ENCODE data around the gene IGDCC3.
"Not testable (repeated sequence)": the region's sequence is repeated elsewhere in the genome, so short reads cannot be mapped to it uniquely, and the experiment has no call there.

The IGDCC3 gene

GRCh38 chr15:65370885-65371284, 6.9 kb downstream of the IGDCC3 start:
- DNase-seq (ENCODE audit: low read depth): no peak

DNA sequence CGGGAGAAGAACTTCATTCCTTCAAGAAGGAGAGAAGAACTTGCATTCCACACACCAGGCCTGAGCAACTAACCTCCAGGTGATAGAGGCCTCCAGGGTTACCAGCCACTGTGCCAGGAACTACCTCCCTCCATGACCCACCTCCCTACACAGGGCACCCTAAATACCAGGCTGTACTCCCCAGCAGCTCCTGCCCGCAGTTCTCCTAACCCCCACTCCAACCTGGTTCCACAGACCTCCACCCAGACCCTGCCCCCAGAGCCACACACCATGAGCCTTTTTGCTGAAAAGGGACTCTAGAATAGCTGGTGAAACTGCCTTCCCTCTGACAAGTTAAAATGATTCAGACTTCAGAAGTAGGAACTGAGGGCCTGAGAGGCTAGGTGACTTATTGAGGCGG, 8.2 kb downstream of the IGDCC3 start:
- no peak for DNase-seq (ENCODE audit: low read depth)

DNA sequence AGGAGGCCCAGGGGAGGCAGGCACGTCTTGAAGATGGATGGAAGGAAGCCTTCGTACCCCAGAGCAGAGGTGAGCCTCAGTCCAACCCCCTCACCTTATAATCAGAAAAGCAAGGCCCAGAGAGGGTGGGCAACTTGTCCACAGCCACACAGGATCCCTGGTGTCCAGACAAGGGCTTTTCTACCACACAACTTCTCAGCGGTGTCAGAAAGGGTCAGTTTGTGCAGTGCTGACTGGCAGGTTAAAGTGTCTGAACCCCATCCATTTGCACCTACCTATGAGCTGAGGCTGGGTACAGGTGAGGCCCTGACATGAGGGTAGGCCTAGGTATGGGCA, 8.6 kb downstream of the IGDCC3 start:
- DNase-seq (ENCODE audit: low read depth): no peak

DNA sequence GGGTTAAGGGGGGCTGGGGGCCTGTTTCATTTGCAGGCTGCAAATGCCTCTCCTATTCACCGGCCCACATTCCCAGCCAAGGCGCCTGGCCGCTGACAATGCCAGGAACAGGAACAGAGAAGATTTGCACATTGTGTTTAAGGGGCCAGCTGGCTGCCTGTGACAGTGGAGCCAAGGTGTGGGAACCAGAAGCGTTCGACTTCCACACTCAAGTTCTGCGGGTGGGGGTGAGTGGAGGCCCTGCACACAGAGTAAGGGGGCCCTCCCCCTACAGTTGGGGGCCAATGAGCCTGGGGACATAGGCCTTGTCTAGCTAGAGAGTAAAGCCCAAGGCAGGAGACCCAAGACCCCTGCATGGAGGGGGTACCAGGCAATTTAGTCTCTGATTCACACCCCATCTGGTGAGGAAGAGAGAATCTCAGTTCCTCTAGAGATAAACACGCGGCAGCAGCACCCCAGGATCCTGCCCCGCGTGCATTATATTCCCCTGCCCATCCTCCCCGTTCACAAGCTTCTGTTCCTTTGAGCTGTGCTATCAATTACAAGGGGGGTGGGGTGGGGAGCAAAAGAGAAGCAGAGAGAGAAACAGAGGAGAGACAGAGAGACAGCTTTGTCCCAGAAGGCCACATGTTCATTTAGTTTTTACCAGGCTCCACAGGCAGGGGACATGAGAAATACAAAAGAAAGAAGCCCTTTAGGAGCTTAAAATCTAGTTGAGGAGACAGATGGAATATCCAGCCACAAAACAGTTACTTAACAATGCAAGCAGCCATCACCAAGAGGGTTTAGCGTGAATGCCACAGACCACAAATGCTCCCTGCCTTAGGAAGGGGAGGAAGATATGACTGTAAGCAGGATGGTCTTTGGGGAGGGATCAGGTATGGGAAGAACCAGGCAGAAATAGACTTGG, 9.2 kb downstream of the IGDCC3 start:
- no peak for DNase-seq (ENCODE audit: low read depth)

- no peak for DNase-seq (ENCODE audit: low read depth)
These were observed 11.5 kb downstream of the IGDCC3 start for GRCh38 chr15:65366122-65366892.

- DNase-seq (ENCODE audit: low read depth): peak; percentile 40
These were observed 12.6 kb downstream of the IGDCC3 start for GRCh38 chr15:65365229-65365628.

GRCh38 chr15:65363766-65364165, 14.0 kb downstream of the IGDCC3 start:
- no peak for DNase-seq (ENCODE audit: low read depth)

- no peak for DNase-seq (ENCODE audit: low read depth)
These were observed 14.5 kb downstream of the IGDCC3 start for GRCh38 chr15:65363306-65363705.

- DNase-seq (ENCODE audit: low read depth): no peak
These were observed 15.3 kb downstream of the IGDCC3 start for GRCh38 chr15:65362491-65362890.

DNA sequence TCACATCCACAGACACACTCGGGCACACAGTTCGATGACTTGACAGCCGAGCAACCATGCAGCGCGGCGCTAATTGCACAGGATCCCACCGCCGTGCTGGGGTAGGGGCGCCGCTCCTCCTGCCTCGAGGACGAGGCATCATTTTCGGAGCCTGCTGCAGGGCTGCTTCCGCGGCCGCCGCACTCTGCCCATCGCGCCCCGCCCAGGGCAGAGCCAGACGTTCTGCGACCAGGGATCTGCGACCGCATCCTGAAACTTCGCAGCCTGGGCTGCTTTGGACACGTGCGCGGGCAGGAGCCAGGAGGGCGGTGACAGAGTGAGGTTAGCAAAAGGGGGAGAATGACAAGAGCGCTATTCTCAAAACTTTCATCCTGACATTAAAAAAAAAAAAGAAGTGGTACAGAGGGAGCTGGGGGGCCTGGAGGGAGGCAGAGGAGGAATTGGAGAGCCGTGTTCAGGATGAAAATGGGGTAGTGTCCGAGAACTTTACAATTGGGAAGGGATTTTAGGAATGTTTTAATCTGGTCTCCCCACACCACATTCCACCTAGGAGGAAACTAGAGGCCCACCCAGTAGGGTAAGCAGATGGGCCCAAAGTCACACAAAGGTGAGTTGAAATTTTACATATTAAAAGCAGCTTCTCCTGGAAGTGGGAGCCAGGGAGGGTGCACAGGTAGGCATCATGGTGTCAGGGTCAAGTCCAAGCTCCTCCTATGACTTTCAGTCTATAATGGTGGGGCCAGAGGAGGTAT, 15.9 kb downstream of the IGDCC3 start:
- DNase-seq (ENCODE audit: low read depth): no peak

DNA sequence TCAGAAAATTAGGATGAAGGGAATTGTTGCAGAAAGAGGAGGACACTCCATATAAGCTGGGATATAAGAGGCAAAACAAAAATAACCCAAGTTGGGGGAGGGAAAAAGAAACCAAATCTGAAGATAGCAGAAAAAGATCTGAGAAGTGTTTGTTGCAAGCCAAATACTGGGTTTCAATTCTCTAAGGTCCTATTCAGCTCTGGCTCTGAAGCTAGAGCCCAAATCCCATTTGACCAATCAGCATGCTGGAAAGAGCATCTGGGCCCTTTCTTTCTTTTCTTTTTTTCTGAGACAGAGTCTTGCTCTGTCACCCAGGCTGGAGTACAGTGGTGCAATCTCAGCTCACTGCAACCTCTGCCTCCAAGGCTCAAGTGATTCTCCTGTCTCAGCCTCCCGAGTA, 17.3 kb downstream of the IGDCC3 start:
- no peak for DNase-seq (ENCODE audit: low read depth)

- DNase-seq (ENCODE audit: low read depth): no peak
These were observed 21.8 kb downstream of the IGDCC3 start for GRCh38 chr15:65355988-65356353.

DNA sequence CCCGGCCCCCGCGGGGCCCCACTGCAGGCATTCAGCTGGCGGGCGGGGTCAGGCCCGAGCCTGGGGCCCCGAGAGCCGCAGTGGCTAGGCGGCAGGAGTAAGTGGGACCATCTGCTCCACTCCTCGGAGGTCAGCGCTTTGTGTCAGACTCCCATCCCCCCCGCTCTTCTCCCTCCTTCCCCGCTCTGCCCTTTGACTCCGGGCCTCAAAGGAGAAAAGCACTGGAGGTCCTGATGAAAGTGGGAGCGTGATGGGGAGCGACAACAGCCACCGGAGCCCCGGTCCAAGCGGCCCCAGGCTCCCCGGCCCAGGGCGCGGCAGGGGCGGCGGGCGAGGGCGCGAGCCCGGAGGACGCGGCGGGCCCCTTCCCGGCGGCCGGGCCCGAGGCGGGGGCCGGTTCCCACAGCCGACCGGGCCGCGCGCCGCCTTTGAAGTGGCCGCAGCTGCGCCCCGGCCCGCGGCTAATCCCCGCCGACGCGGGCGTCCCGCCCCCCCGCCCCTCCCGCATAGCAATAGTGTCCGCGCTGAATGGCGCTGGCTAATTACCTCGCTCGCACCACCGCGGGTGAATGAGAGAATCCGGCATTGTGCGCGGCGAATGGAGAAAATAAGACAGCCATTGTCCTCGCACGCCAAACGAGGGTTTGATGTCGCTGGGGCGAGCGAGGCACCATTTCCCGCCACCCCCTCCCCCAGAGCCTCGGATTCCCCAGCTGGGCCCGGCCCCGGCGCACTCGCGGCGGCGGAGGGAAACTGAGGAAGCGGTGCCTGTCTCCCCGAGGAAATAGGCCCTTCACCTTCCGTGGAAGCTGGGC, 22.4 kb downstream of the IGDCC3 start:
- no peak for DNase-seq (ENCODE audit: low read depth)

GRCh38 chr15:65354835-65355172, 23.0 kb downstream of the IGDCC3 start:
- no peak for DNase-seq (ENCODE audit: low read depth)

GRCh38 chr15:65351972-65352371, 25.8 kb downstream of the IGDCC3 start:
- not testable (repeated sequence) for DNase-seq (ENCODE audit: low read depth)

GRCh38 chr15:65349338-65349737, 28.5 kb downstream of the IGDCC3 start:
- no peak for DNase-seq (ENCODE audit: low read depth)

GRCh38 chr15:65347756-65348155, 30.0 kb downstream of the IGDCC3 start:
- DNase-seq (ENCODE audit: low read depth): not testable (repeated sequence)

- DNase-seq (ENCODE audit: low read depth): no peak
These were observed 30.8 kb downstream of the IGDCC3 start for GRCh38 chr15:65346856-65347598.

DNA sequence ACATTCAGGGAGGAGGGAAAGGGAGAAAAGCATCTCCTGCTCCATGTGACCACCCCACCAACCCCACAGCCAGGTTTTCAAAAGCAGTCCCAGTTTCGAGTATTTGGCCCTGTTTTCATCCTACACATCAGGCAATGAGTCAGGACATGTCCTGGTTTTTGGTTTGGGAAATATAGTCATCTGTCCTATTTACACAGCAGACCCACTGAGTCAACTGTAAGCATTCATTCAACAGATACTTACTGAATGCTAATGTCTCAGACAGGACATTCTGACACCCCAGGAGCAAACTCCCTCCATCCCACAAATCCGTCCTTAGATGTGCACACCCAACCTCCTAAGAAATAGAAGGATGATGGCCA, 32.9 kb downstream of the IGDCC3 start:
- DNase-seq (ENCODE audit: low read depth): no peak

- no peak for DNase-seq (ENCODE audit: low read depth)
These were observed 33.4 kb downstream of the IGDCC3 start for GRCh38 chr15:65344214-65344913.
